ENCODE measurements around the gene INHA. TPM values are rescaled to one million over a fixed set of nuclear protein-coding genes. Genes with fewer than 3 reads are reported as not detected.
A peak's percentile ranks its signal among the peaks of the same experiment; 100 is the strongest.

INHA gene
- total and polyA plus RNA-seq, 2 donors: 0.05 to 0.71 TPM

DNA sequence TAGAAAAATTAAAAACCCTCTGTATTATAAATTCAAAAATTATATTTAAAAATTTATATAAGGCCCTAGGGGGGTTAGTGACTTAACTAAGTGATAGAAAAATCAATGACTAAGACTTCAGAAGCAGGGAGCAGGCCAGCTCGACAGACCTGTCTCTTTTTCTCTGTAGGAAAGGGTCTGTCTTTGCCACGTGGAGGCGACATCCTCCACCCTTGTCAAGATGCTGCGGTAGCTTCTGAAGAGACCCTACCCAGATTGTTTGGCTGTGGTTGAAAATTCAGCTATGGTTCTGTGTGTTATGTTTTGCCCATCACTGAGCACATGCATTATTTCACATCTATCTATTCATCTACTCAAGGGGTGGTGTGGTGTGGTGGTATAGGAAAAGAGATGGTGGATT lies 47.1 kb downstream of the INHA start:
- no peak overlapping the region for H3K4me3 ChIP-seq (ENCODE audit: low read length in 2 of 2)
- peaks cover 19 to 20% of the 10 kb centered on the region in 2 donors for H3K36me3 ChIP-seq (ENCODE audit: control insufficient read depth in 2 of 2, insufficient read depth in 2 of 2, low read length in 1 of 2)
- H3K27me3 ChIP-seq (ENCODE audit: control insufficient read depth in 2 of 2, insufficient read depth in 1 of 2, low read length in 1 of 2): peaks cover 0 to 10% of the 10 kb centered on the region in 2 donors
- H3K9me3 ChIP-seq (ENCODE audit: control insufficient read depth in 2 of 2, insufficient read depth in 1 of 2, low read length in 1 of 2): no peaks in the 10 kb centered on the region
- H3K4me1 ChIP-seq (ENCODE audit: control insufficient read depth in 2 of 2, insufficient read depth in 2 of 2, low read length in 2 of 2): peaks cover 13 to 17% of the 10 kb centered on the region in 2 donors
- DNase-seq (ENCODE audit: low read depth in 6 of 9, low spot score in 9 of 9): peak in 1 of 9 donors; percentile 59
- H3K27ac ChIP-seq (ENCODE audit: low read depth in 1 of 2, low read length in 1 of 2): no peak overlapping the region
- WGBS: 89% methylated on average over 4 of the region's 4 CpGs

- 96% methylated on average over 6 of the region's 6 CpGs for WGBS
- DNase-seq (ENCODE audit: low read depth in 6 of 9, low spot score in 9 of 9): no peak
- H3K27ac ChIP-seq (ENCODE audit: low read depth in 1 of 2, low read length in 1 of 2): no peak overlapping the region
- H3K4me1 ChIP-seq (ENCODE audit: control insufficient read depth in 2 of 2, insufficient read depth in 2 of 2, low read length in 2 of 2): peaks cover 3% of the 10 kb centered on the region in 2 donors
- no peak overlapping the region for H3K4me3 ChIP-seq (ENCODE audit: low read length in 2 of 2)
- peaks cover 11% of the 10 kb centered on the region in 2 donors for H3K36me3 ChIP-seq (ENCODE audit: control insufficient read depth in 2 of 2, insufficient read depth in 2 of 2, low read length in 1 of 2)
- no peaks in the 10 kb centered on the region for H3K9me3 ChIP-seq (ENCODE audit: control insufficient read depth in 2 of 2, insufficient read depth in 1 of 2, low read length in 1 of 2)
- H3K27me3 ChIP-seq (ENCODE audit: control insufficient read depth in 2 of 2, insufficient read depth in 1 of 2, low read length in 1 of 2): peaks cover 0 to 21% of the 10 kb centered on the region in 2 donors
Observed at GRCh38 chr2:219620546-219620945, 48.4 kb downstream of the INHA start.

- H3K27ac ChIP-seq (ENCODE audit: low read depth in 1 of 2, low read length in 1 of 2): no peak overlapping the region
- WGBS: 91% methylated on average over 4 of the region's 4 CpGs
Observed at GRCh38 chr2:219621935-219622334, 49.8 kb downstream of the INHA start.

DNA sequence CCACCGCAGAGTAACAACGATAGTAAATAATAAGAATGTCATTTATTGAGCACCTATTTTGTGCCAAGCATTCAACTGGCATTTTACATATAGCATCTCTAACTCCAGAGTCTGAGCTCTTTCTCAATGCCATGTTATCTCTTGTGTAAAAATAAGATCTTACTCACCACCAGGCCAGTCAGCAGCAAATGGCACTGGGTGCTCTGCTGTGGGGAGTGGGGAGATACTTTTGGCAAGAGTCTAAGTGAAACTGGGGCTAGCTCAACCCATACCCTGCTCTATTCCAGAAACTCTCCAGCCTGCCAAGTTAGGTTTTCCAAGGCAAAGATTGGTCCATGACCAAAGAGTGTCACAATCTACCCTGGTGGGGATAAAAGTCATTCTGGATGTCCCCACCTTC lies 50.4 kb downstream of the INHA start:
- WGBS: over 99% methylated on average over 2 of the region's 2 CpGs
- H3K36me3 ChIP-seq (ENCODE audit: control insufficient read depth in 2 of 2, insufficient read depth in 2 of 2, low read length in 1 of 2): no peaks in the 10 kb centered on the region
- H3K9me3 ChIP-seq (ENCODE audit: control insufficient read depth in 2 of 2, insufficient read depth in 1 of 2, low read length in 1 of 2): no peaks in the 10 kb centered on the region
- no peak overlapping the region for H3K4me3 ChIP-seq (ENCODE audit: low read length in 2 of 2)
- no peak for DNase-seq (ENCODE audit: low read depth in 6 of 9, low spot score in 9 of 9)
- peaks cover 9 to 37% of the 10 kb centered on the region in 2 donors for H3K27me3 ChIP-seq (ENCODE audit: control insufficient read depth in 2 of 2, insufficient read depth in 1 of 2, low read length in 1 of 2)
- peaks cover 6 to 8% of the 10 kb centered on the region in 2 donors for H3K4me1 ChIP-seq (ENCODE audit: control insufficient read depth in 2 of 2, insufficient read depth in 2 of 2, low read length in 2 of 2)
- H3K27ac ChIP-seq (ENCODE audit: low read depth in 1 of 2, low read length in 1 of 2): no peak overlapping the region

More at GRCh38 chr2:219621935-219622334, 49.8 kb downstream of the INHA start:
- Histone ChIP-seq H3K36me3 (ENCODE audit: control insufficient read depth in 2 of 2, insufficient read depth in 2 of 2, low read length in 1 of 2) (no peaks in the 10 kb centered on the region), H3K27me3 (ENCODE audit: control insufficient read depth in 2 of 2, insufficient read depth in 1 of 2, low read length in 1 of 2) (peaks cover 6 to 34% of the 10 kb centered on the region in 2 donors), H3K4me1 (ENCODE audit: control insufficient read depth in 2 of 2, insufficient read depth in 2 of 2, low read length in 2 of 2) (peaks cover 1 to 5% of the 10 kb centered on the region in 2 donors), H3K9me3 (ENCODE audit: control insufficient read depth in 2 of 2, insufficient read depth in 1 of 2, low read length in 1 of 2) (no peaks in the 10 kb centered on the region), H3K4me3 (ENCODE audit: low read length in 2 of 2) (no peak overlapping the region)
- DNase-seq (ENCODE audit: low read depth in 6 of 9, low spot score in 9 of 9): no peak

GRCh38 chr2:219624565-219624964 lies 52.5 kb downstream of the INHA start:
- no peak for DNase-seq (ENCODE audit: low read depth in 6 of 9, low spot score in 9 of 9)
- no peak overlapping the region for H3K27ac ChIP-seq (ENCODE audit: low read depth in 1 of 2, low read length in 1 of 2)
- no peak overlapping the region for H3K4me3 ChIP-seq (ENCODE audit: low read length in 2 of 2)
- H3K27me3 ChIP-seq (ENCODE audit: control insufficient read depth in 2 of 2, insufficient read depth in 1 of 2, low read length in 1 of 2): peaks cover 15 to 57% of the 10 kb centered on the region in 2 donors
- H3K36me3 ChIP-seq (ENCODE audit: control insufficient read depth in 2 of 2, insufficient read depth in 2 of 2, low read length in 1 of 2): no peaks in the 10 kb centered on the region
- peaks cover 9 to 19% of the 10 kb centered on the region in 2 donors for H3K4me1 ChIP-seq (ENCODE audit: control insufficient read depth in 2 of 2, insufficient read depth in 2 of 2, low read length in 2 of 2)
- peaks cover 0 to 4% of the 10 kb centered on the region in 2 donors for H3K9me3 ChIP-seq (ENCODE audit: control insufficient read depth in 2 of 2, insufficient read depth in 1 of 2, low read length in 1 of 2)
- 93% methylated on average over 6 of the region's 6 CpGs for WGBS

- no peak overlapping the region for H3K4me3 ChIP-seq (ENCODE audit: low read length in 2 of 2)
- peaks cover 0 to 4% of the 10 kb centered on the region in 2 donors for H3K9me3 ChIP-seq (ENCODE audit: control insufficient read depth in 2 of 2, insufficient read depth in 1 of 2, low read length in 1 of 2)
- H3K27ac ChIP-seq (ENCODE audit: low read depth in 1 of 2, low read length in 1 of 2): no peak overlapping the region
- no peak for DNase-seq (ENCODE audit: low read depth in 6 of 9, low spot score in 9 of 9)
- peaks cover 9 to 19% of the 10 kb centered on the region in 2 donors for H3K4me1 ChIP-seq (ENCODE audit: control insufficient read depth in 2 of 2, insufficient read depth in 2 of 2, low read length in 2 of 2)
- H3K27me3 ChIP-seq (ENCODE audit: control insufficient read depth in 2 of 2, insufficient read depth in 1 of 2, low read length in 1 of 2): peaks cover 15 to 63% of the 10 kb centered on the region in 2 donors
- WGBS: 98% methylated on average over 5 of the region's 5 CpGs
- H3K36me3 ChIP-seq (ENCODE audit: control insufficient read depth in 2 of 2, insufficient read depth in 2 of 2, low read length in 1 of 2): no peaks in the 10 kb centered on the region
Observed at GRCh38 chr2:219625179-219625578, 53.1 kb downstream of the INHA start.

Other genes starting within 250 kb of the INHA start
- not detected for gene RESP18, start 239.6 kb upstream of the INHA start, total RNA-seq
- gene RESP18, start 239.6 kb upstream of the INHA start, polyA plus RNA-seq: 0.07 TPM
- 33.6 TPM for gene DNPEP, start 184.4 kb upstream of the INHA start, total RNA-seq
- gene DNPEP, start 184.4 kb upstream of the INHA start, polyA plus RNA-seq: 105 TPM
- 3.4 TPM for gene DES, start 153.9 kb upstream of the INHA start, total RNA-seq
- gene DES, start 153.9 kb upstream of the INHA start, polyA plus RNA-seq: 21.6 TPM
- gene SPEG, start 137.5 kb upstream of the INHA start, total RNA-seq: 1.3 TPM
- gene SPEG, start 137.5 kb upstream of the INHA start, polyA plus RNA-seq: 19.8 TPM
- gene GMPPA, start 73.4 kb upstream of the INHA start, total RNA-seq: 17.6 TPM
- 32.7 TPM for gene GMPPA, start 73.4 kb upstream of the INHA start, polyA plus RNA-seq
- 0.05 TPM for gene ASIC4, start 57.8 kb upstream of the INHA start, total RNA-seq
- 0.23 TPM for gene ASIC4, start 57.8 kb upstream of the INHA start, polyA plus RNA-seq
- gene CHPF, start 28.5 kb upstream of the INHA start, total RNA-seq: 8.5 TPM
- gene CHPF, start 28.5 kb upstream of the INHA start, polyA plus RNA-seq: 17.5 TPM
- gene TMEM198, start 28.3 kb upstream of the INHA start, total RNA-seq: 0.52 TPM
- 3.7 TPM for gene TMEM198, start 28.3 kb upstream of the INHA start, polyA plus RNA-seq
- gene OBSL1, start 771 bp upstream of the INHA start, total RNA-seq: 9.6 TPM
- 34.2 TPM for gene OBSL1, start 771 bp upstream of the INHA start, polyA plus RNA-seq
- gene STK11IP, start 25.5 kb downstream of the INHA start, total RNA-seq: 27.8 TPM
- gene STK11IP, start 25.5 kb downstream of the INHA start, polyA plus RNA-seq: 68.7 TPM
- 0.47 TPM for gene SLC4A3, start 55.3 kb downstream of the INHA start, total RNA-seq
- 6.9 TPM for gene SLC4A3, start 55.3 kb downstream of the INHA start, polyA plus RNA-seq